Coronary artery (tissue), 2 donors: ENCODE results near the gene PARVG.

Source experiments
- DNase-seq: peaks from one replicate; pipeline ENCODE4 v3.0.0-alpha.2; 2017; ENCODE audit warnings: low spot score
- H3K27ac ChIP-seq, 2 donors: fragments of 200-600 bp; sonication (generic); one replicate each; pipeline ENCODE4 v1.5.1; 2016 to 2019
- H3K4me3 ChIP-seq: fragments of 200-600 bp; sonication (generic); 2 replicates; pipeline ENCODE4 v1.5.1; 2016; ENCODE audit warnings: mild to moderate bottlenecking, moderate library complexity
- TF ChIP-seq, protein P1 (sequence below): fragments of 200-600 bp; sonication (generic); IDR thresholded peaks from one replicate; pipeline ENCODE4 v1.5.1; 2019; ENCODE audit warnings: antibody characterized with exemption

PARVG gene

DNA sequence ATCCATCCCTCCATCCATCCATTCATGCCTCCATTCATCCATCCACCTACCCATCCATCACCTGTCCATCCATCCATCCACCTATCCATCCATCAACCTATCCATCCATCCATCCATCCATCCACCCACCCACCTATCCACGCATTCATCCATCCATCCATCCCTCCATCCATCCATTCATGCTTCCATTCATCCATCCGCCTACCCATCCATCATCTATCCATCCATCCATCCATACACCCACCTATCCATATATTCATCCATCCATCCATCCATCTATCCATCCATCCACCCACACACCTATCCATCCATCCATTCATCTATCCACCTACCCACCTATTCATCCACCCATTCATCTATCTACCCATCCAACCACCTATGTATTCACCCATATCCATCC is 13.8 kb downstream of the PARVG start:
- Histone ChIP-seq H3K4me3 (no peak overlapping the region), H3K27ac (no peak overlapping the region)
- no peak for DNase-seq
- TF ChIP-seq, protein P1, sequence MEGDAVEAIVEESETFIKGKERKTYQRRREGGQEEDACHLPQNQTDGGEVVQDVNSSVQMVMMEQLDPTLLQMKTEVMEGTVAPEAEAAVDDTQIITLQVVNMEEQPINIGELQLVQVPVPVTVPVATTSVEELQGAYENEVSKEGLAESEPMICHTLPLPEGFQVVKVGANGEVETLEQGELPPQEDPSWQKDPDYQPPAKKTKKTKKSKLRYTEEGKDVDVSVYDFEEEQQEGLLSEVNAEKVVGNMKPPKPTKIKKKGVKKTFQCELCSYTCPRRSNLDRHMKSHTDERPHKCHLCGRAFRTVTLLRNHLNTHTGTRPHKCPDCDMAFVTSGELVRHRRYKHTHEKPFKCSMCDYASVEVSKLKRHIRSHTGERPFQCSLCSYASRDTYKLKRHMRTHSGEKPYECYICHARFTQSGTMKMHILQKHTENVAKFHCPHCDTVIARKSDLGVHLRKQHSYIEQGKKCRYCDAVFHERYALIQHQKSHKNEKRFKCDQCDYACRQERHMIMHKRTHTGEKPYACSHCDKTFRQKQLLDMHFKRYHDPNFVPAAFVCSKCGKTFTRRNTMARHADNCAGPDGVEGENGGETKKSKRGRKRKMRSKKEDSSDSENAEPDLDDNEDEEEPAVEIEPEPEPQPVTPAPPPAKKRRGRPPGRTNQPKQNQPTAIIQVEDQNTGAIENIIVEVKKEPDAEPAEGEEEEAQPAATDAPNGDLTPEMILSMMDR: no peak

DNA sequence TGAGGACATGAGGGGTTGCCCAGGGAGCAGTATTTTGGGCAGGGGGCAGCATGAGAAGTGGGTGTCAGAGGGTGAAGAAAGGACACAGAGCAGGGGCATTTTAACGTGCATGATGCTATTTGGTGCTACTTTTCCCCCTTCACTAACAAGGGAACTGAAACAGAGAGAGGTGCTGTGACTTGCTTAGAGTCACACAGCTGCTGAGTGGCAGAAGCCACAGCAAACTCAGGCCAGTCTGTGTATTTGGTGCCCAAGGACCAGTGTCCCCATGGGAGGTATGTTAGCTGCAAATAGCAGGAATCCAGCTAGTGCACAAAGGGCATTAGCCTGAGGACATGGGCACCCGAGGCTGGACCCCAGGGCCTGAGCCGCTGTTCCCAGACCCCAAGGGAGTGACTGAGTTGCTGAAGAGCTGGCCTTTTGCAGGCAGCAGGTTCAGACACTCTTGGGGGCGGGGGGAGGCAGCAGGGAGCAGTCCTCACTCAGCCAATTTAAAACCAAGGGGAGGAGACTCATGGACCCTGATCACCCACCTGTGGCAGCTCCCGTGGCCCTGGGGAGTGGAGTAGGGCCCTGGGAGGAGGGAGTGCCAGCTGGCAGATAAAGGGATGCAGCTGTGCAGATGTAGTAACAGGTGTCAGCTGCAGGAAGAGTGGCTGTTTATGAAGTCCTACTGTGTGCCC is 14.6 kb downstream of the PARVG start:
- no peak overlapping the region for H3K4me3 ChIP-seq
- TF ChIP-seq, protein P1: no peak
- DNase-seq: no peak
- H3K27ac ChIP-seq: no peak overlapping the region

DNA sequence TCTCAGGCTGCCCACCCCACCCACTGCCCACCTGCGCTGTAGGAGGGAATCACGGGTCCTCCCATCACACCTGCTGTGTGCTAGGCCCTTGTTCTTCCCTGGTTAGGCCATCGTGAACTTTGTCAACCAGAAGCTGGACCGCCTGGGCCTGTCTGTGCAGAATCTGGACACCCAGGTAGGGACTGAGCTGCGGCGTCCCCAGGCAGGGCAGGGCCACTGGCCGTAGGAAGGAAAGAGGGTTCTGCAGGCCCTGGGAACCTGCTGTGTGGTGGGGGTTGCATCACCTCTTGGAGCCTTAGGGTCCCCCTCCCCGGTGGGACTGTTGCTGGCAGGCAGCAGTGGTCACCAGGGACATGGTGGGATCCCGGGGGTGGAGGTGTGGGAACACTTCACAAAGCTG is 15.5 kb downstream of the PARVG start:
- Histone ChIP-seq H3K27ac (no peak overlapping the region), H3K4me3 (no peak overlapping the region)
- TF ChIP-seq, protein P1: no peak
- DNase-seq: no peak

DNA sequence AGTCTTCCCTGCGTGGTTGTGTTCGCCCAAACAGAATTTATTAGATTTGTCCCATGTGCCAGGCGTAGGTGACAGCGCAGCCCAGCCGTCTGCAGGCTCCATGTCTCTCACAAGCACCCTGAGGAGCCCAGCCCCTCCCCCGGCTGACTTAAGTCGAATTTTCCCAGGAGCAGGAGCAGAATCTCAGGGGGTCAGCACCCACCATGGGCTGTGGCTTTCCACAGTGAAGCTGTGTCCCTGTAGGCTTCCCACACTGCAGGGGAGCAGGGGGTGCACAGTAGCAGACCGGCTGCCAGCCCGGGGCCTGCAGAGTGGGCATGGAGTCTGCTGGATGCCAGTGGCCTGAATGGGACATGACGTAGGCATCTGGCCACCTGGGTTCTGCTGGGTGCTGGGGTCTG is 16.0 kb downstream of the PARVG start:
- no peak for DNase-seq
- no peak overlapping the region for H3K27ac ChIP-seq
- TF ChIP-seq, protein P1: no peak
- no peak overlapping the region for H3K4me3 ChIP-seq

DNA sequence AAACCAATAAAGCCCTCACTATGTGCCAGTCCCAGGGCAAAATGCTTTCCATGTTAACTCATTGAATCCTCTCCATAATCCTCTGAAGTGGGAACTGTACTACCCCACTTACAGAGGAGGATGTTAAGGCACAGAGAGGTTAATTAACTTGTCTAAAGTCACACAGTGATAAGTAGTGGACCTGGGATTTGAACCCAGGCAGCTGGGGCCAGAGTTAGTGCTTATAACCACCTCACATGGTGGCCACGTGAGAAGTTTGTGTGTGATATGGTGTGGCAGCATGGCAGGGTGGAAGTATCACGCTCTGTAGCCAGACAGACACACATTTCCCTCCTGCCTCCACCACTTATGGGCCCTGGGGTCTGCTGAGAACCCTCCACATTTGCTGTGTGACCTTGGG is 16.5 kb downstream of the PARVG start:
- no peak overlapping the region for H3K4me3 ChIP-seq
- no peak overlapping the region for H3K27ac ChIP-seq
- TF ChIP-seq, protein P1: no peak
- no peak for DNase-seq

DNA sequence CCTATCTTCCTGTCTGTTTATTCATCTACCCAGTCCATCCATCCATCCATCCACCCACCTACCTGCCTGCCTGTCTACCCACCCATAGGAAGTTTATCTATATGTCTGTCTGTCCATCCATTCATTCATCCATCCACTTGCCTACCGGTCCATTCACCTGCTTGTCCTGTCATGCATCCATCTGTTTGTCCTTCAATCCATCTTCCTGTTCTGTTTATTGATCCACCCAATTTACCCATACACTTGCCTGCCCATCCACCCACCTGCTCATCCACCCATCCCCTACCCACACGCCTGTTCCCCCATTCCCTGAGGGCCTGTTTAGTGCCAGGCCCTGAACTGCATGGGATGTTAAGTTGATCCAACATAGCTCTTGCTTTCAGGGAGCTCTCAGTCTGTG is 18.4 kb downstream of the PARVG start:
- no peak overlapping the region for H3K27ac ChIP-seq
- no peak for DNase-seq
- TF ChIP-seq, protein P1: no peak
- H3K4me3 ChIP-seq: no peak overlapping the region

DNA sequence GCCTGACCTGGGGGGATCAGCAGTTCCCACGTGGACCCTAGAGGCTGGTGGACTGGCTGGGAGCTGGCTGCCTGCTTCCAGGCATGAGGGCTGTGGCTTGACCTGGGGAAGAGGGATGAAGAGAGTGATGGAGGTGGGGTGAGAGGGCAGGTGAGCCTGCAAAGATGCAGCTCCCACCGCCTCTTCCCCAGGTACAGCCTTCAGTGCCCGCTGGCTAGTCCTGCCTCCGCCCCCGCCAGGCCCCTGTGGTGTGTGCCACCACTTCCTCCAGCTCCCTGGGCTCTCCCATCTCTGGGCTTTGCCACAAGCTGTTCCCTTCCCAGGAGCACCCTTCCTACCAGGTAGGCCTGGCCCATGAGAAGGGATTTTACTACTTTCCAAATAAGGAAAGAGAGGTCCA is 19.1 kb downstream of the PARVG start:
- TF ChIP-seq, protein P1: no peak
- DNase-seq: no peak
- H3K27ac ChIP-seq: no peak overlapping the region
- no peak overlapping the region for H3K4me3 ChIP-seq
